ENCODE data around the gene CS.

DNA sequence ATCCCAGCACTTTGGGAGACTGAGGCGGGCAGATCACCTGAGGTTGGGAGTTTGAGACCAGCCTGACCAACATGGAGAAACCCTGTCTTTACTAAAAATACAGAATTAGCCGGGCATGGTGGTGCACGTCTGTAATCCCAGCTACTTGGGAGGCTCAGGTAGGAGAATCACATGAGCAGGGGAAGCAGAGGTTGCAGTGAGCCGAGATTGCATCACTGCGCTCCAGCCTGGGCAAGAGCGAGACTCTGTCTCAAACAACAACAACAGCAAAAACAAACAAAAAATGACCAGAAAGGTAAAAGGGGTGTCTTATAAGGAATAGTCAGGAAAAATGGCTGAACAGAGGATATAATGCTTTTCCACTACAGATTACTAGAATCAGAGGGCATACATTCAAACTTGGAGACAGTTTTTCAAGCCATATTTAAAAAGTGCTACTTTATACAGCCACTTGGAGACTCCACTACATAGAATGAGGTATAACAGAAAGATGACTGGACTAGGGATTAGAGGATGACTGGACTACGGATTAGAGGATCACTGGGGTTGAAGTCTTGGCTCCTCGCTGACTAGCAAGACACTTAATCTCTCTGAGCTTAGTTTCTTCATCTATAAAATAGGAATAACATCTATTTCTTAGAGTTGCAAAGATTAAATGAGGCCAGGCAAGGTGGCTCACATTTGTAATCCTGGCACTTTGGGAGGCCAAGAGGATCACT, 4.9 kb upstream of the CS start:
- TF ChIP-seq CTCF (conservative IDR thresholded peaks at IDR 0.05 in 1 of 2, IDR thresholded peaks at IDR 0.05 in 1 of 2; ENCODE audit: low read depth in 1 of 2, low read length in 2 of 2), result no peak
- TF ChIP-seq EZH2 (IDR thresholded peaks at IDR 0.05; ENCODE audit: low read length, missing control alignments), result no peak
